GM18519 (cell line): ENCODE results near the gene ATP10B.
A peak's percentile ranks its signal among the peaks of the same experiment; 100 is the strongest.
"Not testable (repeated sequence)": the region's sequence is repeated elsewhere in the genome, so short reads cannot be mapped to it uniquely, and the experiment has no call there.

Source experiments
- ATAC-seq: cut with Tn5 transposase; IDR thresholded peaks from one replicate; pipeline ENCODE4 v1.9.1; 2021; ENCODE audit warnings: mild to moderate bottlenecking, moderate library complexity; ENCODE audit not compliant: unreplicated experiment, low FRiP score

The ATP10B gene

GRCh38 chr5:160852049-160852448, at the start of gene ATP10B:
Gene ATP10B (minus strand): TSS chr5:160852211. CDS start chr5:160688074, 164,137 bp downstream.
- ATAC-seq = no peak

DNA sequence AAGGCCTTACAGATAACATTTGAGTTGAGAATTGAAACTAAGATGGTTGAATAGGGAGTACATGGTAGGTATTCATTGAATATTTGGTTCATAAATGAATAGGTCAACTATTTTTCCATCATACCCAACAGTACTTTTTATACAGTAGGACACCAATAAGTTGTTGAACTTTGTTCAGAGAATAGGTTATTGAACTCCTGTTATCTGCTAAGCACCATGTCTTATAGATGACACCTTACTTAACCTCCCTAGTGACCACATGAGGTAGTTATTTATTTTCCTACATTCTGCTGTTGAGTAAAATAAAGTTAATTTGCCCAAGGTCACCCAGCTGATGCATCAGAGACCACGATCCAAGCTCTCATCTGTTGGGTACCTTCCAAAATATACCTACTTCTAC, 49.6 kb upstream of the ATP10B start:
- ATAC-seq = no peak

DNA sequence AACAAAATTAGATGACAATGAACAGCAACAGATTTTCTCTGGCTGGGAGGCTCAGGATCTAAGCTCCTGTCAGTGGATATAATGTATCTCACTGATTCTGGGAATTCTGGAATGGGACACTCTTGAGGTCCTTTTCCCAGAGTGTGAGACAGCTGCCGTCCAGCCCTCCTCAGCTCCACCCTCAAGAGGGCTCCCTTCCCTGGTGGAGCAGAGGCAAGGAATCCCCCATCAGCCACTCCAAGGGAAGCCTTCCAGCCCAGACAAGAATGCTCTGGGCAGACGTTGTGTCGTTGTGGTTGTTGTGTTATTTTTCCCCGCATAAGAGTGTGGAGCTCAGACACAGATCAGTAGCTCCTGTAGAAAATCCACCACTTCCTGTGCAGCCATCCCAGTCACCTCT, 47.7 kb upstream of the ATP10B start:
- no peak for ATAC-seq

DNA sequence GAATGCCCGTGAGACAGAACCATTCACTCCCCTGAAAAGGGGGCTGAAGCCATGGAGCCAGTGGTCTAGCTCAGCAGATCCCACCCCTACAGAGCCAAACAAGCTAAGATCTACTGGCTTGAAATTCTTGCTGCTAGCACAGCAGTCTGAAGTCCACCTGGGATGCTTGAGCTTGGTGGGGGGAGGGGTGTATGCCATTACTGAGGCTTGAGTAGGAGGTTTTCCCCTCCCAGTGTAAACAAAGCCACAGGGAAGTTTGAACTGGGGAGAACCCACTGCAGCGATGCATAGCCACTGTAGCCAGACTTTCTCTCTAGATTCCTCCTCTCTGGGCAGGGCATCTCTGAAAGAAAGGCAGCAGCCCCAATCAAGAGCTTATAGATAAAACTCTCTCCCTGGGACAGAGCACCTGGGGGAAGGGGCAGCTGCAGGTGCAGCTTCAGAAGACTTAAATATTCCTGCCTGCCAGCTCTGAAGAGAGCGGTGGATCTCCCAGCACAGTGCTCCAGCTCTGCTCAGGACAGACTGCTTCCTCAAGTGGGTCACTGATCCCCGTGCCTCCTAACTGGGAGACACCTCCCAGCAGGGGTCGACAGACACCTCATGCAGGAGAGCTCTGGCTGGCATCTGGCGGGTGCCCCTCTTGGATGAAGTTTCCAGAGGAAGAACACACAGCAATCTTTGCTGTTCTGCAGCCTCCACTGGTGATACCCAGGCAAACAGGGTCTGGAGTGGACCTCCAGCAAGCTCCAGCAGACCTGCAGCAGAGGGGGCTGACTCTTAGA, 41.4 kb upstream of the ATP10B start:
- not testable (repeated sequence) for ATAC-seq

GRCh38 chr5:160887780-160888179, 35.8 kb upstream of the ATP10B start:
- ATAC-seq = no peak

DNA sequence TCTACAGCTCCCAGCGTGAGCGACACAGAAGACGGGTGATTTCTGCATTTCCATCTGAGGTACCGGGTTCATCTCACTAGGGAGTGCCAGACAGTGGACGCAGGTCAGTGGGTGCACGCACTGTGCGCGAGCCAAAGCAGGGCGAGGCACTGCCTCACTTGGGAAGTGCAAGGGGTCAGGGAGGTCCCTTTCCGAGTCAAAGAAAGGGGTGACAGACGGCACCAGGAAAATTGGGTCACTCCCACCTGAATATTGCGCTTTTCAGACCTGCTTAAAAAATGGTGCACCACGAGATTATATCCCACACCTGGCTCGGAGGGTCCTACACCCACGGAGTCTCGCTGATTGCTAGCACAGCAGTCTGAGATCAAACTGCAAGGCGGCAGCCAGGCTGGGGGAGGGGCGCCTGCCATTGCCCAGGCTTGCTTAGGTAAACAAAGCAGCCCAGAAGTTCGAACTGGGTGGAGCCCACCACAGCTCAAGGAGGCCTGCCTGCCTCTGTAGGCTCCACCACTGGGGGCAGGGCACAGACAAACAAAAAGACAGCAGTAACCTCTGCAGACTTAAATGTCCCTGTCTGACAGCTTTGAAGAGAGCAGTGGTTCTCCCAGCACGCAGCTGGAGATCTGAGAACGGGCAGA, 21.7 kb upstream of the ATP10B start:
- ATAC-seq = not testable (repeated sequence)

GRCh38 chr5:160869989-160870521, 18.0 kb upstream of the ATP10B start:
- ATAC-seq = no peak

DNA sequence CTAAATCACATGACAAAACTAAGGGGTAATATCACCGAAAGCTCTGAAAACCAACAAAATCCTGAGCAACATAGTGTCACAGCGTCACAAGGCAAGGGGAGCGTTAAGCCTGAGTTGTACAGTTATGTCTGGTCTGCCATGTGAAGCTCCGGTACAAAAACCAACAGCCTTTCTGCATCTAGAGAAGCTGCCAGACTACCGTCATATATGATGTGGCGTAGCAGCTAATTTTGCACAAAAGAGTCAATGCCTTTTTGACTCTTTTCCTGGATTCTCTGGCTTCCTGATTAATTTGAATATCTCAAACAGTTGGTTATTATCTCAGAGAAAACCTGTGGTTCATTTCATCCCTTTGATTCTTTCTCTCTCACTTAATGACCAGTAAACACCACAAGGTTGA, 16.0 kb upstream of the ATP10B start:
- no peak for ATAC-seq

DNA sequence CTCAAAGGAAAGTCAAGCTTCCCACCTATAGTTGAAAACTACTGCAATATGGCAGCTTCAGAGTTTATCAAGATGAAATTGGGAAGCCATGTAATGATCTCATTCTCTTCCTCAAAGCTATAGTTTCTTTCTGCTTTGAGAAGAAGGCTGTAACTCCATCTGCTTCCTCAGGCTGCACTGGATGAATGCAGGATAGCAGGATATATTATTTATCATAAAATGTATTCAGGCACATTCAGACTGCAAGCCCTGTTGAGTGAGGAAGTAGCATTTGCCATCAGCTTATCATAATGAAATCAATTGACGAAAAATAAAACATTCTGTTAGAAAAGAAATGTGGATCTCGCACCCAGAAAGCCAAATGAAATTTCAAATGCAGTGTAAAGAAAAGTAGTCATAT, 560 bp downstream of the ATP10B start:
- no peak for ATAC-seq

GRCh38 chr5:160850421-160850820, 1.6 kb downstream of the ATP10B start:
- ATAC-seq = no peak

DNA sequence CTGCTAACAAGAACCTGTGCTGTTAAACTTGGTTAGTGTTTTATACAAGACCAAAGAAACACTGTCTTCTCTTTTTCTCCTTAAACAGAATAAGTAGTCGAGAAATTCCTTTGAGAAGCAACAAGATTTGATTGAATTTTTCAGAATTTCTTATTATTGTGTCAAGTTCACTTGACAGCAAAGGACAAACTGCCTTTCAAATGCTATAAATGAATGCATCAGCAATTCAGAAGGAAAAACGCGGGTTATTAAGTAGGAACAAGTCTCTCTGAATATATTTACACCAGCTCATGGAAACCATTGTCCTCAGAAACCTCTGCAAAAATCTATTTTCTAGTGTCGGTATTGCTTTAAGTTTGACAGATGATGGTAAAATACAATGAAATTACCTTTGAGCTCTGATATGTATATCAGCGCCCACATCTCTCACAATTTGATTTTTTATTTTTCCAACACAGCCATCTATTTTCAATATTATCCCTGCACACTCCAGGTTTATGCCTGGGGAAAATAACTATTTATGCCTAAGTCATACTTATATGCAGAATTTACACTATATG, 4.4 kb downstream of the ATP10B start:
- ATAC-seq = no peak

DNA sequence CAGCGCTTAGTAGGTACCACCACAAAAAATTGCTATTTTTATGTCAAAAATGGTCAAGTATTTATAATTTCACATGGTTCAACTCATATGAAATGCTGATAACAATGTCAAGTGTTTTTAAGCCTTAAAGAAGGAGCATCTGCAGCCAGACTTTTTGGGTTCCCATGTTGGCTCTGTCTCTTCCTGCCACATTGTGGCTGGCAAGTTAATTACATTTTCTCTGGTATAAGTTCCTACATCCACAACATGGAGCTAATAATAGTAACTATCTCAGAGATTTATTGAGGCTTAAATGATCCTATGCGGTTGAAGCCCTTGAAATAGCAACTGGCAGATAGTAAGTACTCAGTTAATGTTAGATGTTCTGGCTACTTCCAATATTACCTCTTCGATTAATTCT, 5.4 kb downstream of the ATP10B start:
- no peak for ATAC-seq

DNA sequence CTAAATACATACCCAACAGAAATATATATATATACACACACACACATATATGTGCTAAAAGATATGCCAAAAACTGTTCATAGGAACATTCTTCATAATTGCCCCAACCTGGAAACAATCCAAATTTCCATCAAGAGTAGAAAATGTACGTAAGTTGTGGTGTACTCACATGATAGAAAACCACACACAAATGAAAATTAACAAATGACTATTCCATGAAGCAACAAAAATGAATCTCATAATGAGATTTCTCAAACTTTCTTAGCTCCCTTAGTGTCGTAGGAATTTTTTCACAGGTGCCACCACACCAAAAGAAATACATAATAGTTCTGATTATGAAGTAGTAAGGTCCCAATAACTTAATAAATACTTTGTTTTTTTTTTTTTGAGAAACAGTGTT, 7.8 kb downstream of the ATP10B start:
- ATAC-seq = no peak

DNA sequence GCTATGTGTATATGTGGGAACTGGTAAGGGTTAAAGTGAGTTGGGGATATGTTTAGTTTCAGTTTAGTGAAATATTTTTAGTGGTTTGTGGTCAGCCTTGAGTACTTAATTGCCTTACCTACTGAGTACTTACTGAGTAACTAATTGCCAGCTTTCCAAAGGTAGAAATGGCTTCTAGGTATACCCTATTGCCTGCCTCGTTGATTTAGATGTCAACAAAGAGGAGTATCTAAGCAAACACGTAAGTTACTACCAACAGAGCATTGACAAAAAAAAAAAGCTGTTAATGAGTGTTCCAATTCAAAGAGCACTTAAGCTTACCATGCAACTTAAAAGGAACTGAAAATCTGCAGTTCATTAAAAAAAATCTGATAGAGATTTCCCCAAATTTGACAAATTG, 8.8 kb downstream of the ATP10B start:
- ATAC-seq = peak; percentile 95

DNA sequence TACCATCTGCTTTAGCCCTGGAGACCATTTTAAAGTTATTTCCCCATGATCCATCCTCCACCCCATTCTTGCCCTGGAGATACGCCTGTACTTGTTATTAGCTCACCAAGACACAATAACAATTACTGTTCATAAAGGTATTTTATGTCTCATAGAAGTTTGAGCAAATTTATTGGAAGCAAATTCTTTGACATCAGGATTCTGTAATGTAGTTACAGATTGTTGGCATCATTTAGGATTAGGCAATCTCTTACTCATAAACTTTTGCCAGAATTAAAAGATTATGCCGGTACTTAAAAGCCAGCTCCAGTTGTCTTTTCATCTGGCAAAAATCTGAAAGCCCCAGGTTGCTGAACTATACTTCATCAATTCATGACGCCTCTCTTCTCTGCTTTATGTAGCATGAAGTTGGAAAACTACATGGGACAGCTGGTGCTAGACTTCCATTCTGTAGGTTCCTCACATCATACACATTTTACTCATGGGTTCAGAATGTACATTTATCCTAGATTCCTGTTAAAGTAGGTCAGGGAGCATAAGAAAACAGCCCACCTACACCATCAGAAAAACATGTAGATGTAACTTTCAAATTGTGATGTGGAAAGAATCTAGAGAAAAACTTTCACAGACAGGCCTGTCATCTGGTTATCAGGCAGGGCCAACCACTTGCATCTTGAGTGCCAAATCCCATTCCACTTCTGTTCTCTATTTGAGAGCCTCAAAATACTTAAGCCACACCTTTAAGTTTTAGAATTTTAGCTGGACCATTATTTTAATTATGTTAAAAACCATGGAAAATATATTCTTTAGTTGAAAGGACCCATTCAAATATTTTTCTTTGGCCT, 14.0 kb downstream of the ATP10B start:
- ATAC-seq = no peak

- ATAC-seq = no peak
Observed at GRCh38 chr5:160837211-160837610, 14.8 kb downstream of the ATP10B start.

GRCh38 chr5:160835818-160836528, 16.0 kb downstream of the ATP10B start:
- ATAC-seq = peak; percentile 50

DNA sequence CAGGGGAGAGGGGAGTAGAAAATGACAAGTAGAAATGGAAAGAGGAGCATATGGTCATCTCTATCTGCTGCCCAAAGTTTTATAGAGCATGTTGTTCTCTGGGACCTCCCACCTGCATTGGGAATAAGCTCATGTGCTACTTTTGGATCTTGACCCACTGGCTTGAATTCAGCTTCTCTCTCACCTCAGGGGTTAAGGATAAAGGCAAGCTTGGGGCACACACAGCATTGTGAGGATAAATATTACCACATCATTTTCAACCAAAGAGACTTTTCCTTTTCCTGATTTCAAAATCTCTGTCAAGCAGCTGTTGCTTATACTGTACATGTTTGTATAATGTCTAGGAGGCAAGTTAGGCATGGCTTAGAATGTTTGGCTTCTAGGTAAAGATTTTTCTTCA, 16.6 kb downstream of the ATP10B start:
- ATAC-seq = no peak

DNA sequence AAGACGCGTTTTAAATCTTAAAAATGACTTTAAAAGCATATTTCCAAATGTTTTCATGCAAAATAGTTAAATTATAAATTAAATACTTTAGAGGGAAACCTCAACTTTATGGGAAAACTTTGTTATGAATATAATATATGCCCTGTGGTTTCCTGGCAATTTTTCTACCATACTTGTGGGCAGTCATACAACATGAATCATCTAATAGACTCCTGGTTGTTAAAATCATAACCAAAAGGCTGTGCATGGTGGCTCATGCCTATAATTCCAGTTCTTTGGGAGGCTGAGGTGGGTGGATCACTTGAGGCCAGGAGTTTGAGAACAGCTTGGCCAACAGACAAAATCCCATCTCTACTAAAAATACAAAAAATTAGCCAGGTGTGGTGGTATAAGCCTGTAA, 18.2 kb downstream of the ATP10B start:
- ATAC-seq = no peak

GRCh38 chr5:160831801-160832200, 20.2 kb downstream of the ATP10B start:
- ATAC-seq = no peak
